GM18499 (cell line): Measurements from ENCODE around the gene ZNF607.
"Not testable (repeated sequence)": the region's sequence is repeated elsewhere in the genome, so short reads cannot be mapped to it uniquely, and the experiment has no call there.

ENCODE experiments used
- ATAC-seq: cut with Tn5 transposase; IDR thresholded peaks from one replicate; pipeline ENCODE4 v1.9.1; 2021; ENCODE audit warnings: moderate number of reproducible peaks; ENCODE audit not compliant: insufficient read depth, unreplicated experiment

Gene ZNF607

DNA sequence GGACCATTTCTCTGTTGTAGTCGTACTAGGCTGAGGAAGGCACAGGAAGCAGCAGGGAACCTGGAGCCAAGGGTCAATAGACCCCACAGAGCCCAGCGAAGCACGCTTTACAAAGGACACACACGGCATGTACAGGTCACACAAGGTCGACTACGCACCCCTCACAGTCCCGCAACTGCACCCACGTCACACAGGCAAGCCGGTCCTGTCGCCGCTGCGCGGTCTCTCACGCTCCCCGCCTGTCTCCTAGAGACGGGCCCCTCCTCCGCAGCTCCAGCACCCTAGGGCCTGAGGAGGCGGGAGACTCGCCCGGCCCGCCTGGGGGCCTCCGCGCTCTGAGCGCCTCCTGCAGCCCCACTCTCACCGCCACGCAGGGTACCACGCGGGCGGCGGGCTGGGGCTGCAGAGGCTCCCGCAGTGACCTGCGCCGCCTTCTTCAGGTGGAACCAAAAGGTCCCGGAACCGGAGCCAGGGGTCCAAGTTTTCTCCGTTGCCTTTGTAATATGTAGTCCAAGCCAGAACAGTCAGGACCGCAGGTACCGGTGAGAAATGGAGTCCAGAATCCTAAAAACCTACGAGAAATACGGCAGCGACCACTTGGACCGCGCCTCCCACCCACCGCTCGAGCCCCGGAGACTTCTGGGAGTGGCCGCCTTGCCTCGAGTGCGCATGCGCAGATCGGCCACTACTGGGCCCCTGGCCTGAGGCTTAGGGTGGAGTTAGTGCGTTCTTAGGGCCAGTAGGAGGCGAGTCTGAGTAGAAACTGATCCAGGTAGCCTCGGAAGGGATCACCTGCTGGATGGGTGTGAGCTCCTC, at the start of gene ZNF607:
Gene ZNF607 (minus strand): TSS at position 651 of the 816 bp plus-strand sequence. CDS start 8,143 bp downstream, outside the sequence.
- ATAC-seq = peak; percentile 79

DNA sequence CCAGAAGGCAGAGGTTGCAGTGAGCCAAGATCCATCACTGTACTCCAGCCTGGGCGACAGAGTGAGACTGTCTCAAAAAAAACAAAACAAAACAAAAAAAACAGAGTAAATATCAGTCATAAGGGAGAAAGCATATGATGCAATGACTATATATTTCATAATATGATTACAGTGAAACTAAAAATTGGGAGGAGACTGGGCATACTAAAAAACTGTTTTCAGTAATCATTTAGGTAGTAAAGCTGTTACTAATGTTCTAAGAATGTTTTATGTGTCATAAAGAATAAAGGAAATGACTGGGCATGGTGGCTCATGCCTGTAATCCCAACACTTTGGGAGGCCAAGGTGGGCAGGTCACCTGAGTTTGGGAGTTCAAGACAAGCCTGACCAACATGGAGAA, 43.9 kb upstream of the ZNF607 start:
- ATAC-seq = no peak

DNA sequence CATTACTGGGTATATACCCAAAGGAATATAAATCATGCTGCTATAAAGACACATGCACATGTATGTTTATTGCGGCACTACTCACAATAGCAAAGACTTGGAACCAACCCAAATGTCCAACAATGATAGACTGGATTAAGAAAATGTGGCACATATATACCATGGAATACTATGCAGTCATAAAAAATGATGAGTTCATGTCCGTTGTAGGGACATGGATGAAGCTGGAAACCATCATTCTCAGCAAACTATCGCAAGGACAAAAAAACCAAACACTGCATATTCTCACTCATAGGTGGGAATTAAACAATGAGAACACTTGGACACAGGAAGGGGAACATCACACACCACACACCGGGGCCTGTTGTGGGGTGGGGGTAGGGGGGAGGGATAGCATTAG, 38.1 kb upstream of the ZNF607 start:
- ATAC-seq = not testable (repeated sequence)

DNA sequence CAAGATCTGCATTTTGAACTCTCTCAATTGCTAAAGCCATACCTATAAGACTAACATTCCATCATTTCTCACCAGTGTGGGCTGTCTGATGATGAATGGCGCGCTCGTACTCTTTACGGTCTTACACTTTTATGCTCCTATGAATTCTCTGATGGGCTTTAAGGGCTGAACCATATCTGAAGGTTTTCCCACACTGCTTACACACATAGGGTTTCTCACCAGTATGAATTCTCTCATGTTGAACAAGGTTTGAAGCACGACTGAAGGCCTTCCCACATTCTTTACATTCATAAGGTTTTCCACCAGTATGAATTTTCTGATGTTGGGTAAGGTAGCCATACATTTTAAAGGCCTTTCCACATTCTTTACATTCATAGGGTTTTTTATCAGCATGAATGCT, 18.8 kb upstream of the ZNF607 start:
- ATAC-seq = no peak

DNA sequence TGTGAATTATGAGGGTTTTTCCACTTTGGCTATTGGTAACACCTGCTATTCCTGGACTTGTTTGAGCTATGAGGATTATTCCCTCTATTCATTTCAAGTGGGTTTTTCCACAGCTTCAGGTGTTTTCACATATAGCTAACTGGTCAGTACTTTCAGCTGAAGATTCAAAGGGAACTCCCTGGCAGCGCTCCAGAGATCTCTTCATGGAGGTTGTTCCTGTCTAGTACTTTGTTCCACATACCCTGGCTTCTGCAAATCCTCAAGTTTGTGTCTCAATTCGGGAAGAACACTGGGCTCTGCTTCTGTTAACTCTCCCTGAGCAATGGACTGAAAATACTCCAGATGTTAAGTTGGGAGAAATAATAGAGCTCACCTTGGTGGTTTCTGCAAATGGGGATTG, 5.6 kb upstream of the ZNF607 start:
- no peak for ATAC-seq

DNA sequence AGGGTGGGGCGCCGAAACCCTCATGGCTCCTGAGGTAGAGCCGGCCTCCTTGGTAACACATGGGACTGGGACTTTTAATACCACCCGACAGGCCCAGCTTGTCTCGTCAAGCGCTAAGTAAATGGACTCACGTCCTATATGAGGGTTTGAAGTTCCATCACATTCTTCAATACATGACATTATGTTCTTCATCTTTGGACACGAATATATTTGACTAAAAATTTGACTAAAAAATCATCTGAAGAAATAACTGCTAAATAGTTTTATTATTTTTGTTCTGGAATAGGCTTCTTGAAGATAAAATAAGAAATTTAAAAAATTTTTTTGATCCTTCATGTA, 335 bp upstream of the ZNF607 start:
- ATAC-seq = no peak

DNA sequence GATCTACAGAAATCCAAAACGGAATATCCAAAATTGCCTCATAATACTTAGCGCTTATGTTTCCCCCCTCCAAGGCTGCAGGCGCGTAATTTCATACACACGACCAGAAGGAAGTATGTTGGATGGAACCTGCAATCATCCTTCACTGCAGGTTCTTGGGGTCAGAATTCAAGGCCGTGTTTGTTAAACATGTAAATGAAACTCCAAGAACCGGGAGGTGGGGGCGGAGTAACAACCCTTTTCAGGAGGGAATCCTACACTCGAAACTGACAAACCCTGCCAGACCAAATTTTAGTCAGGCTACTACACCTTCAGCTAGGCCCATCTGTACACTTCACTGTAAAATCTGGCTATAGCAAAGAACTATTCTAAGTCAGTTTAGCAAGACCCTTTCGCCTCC, 1.3 kb downstream of the ZNF607 start:
- ATAC-seq = no peak

DNA sequence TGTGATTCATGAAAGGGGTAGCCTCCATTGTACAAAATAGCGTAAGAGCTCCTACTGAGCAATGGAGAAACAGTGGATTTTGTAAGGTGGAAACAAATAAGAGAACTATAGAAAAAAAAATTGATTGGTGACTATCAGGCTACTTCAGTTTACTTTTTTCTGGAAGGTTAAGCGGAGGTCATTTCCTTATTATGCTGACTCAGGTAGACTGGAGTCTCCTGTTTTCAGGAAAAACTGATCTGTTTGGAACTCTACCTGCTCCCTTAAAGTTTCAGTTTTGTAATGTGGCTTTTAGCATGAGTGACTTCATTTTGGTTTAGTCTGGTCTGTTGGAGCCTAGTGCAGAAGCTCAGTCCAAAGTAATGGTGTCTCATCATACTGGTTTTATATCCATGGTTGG, 3.4 kb downstream of the ZNF607 start:
- ATAC-seq = no peak

DNA sequence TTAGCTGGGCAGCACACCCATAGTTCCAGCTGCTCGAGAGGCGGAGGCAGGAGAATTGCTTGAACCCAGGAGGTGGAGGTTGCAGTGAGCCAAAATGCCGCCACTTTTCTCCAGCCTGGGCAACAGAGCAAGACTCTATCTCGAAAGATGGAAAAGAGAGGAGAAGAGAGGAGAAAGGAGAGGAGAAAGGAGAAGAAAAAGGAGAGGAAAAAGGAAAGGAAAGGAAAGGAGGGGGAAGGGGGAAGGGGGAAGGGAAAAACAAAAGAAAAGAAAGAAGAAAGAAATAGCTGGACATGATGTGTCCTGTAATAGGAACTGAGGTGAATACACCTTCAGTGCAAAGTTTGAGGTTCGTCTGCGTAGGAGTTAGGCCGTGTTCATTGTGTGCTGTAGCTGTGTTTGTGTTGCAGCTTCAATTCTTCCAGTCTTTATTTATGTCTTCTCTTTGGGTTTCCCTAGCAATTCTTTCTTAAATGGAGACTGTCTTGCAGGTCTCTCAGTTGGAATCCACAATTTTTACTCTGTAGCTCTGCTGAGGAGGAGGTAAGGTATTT, 13.4 kb downstream of the ZNF607 start:
- ATAC-seq = no peak

DNA sequence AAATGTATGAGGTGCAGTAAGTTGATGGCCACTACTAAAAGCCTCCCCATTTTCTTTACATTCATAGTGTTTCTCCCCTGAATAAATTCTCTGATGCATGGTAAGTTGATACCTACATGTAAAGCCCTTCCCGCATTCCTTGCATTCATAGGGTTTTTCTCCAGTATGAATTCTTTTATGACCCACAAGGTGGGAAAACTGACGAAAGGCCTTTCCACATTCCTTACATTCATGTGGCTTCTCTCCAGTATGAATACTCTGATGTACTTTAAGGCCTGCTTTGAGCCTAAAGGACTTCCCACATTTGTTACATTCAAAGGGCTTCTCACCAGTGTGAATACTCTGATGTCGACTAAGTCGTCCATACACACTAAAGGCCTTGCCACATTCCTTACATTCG, 20.5 kb downstream of the ZNF607 start:
- ATAC-seq = no peak

DNA sequence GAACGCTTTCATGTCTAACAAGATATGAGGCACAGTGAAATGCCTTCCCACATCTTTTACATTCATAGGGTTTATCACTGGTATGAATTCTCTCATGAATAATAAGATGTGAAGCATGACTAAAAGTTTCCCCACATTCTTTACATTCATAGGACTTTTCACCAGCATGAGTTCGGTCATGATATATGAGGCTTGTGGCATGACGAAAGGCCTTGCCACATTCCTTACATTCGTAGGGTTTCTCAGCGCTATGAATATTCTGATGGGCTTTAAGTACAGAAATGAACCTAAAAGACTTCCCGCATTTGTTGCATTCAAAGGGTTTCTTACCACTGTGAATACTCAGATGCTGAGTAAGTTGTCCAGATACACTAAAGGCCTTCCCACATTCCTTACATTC, 21.3 kb downstream of the ZNF607 start:
- no peak for ATAC-seq

DNA sequence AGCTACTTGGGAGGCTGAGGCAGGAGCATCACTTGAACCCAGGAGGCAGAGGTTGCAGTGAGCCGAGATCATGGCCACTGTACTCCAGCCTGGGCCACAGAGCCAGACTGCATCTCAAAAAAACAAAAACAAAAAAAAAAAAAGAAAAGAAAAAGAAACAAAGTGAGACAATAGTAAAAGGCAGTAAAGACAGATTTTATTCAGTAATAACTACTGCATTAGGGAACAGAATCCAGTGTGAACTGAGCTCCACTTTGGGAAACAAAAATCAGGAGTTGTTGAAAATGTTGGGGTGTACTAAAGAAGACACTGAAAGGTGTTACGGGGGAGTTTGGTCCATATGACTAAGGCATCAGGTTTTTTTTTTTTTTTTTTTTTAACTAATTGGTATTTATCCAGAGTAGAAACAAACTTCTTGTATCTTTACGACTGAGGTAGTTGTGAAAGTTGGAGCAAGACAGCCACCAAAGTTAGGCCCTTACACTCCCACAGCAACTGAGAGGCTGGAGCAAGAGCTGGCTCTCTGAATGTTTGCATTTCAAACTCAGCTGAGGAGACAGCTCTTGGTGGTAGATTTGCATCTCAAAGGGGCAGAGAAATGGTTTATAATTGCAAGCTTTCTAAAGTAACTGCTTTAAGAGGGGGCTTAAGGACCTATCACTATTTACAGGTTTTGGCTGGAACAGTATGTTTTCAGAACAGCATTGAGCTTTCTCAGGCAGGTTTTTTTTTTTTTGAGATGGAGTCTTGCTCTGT, 24.2 kb downstream of the ZNF607 start:
- ATAC-seq = no peak

DNA sequence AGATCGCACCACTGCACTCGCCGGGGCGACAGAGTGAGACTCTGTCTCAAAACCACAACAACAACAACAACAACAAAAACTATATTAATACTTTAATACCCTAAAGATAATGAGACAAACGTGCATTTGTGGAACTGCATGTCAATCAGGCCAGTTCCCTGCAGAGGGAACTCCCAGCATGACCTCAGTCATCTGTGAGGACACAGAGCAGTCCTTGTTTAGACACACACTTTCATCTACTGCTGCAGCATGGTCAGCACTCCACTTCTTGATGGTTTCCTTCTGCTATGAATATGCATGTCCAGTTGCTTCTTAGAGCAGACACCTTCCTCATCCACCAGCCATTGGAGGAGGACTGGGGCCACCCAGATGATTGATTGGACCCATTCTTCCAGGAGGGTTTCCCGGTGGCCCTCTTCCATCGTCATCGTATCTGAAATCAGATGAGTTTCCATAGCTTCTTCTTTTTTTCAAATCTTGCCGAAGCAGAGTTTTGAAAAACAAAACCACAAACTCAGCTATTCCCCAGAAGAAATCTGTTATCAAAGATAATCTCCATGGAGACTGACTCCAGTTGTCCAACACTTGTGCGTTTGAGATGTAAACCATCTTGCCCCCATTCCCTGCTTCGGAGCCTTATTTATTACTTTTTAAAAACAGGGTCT, 26.5 kb downstream of the ZNF607 start:
- ATAC-seq = no peak

DNA sequence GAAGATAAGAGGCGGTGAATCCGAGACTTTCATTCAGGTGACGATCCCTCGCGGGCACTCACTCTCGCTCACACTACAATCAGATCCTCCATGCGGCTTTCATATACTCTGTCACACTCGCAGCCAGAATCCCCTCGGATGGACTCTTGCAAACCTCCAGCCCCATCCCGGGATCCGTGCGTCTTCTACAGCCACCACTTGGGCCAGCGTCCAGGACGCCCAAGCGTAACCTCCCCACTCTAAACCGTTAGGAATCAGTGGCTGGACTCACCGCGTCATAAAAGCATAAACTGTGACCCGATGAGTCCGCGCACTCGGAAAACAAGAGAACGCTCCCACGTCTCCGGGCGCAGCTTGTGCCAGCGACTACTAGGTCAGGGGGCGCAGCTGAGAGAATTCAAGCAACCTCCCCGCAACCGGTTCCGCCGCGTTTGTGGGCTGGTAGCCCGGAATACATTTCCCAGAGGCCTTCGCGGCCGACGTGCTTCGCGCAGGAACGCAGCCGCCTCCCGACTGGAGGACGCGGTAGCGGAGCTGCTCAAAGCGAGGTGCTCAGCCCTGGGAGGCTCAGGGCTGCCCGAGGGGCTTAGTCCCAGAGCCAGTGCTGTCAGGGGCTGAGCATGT, 27.6 kb downstream of the ZNF607 start:
- ATAC-seq = no peak

DNA sequence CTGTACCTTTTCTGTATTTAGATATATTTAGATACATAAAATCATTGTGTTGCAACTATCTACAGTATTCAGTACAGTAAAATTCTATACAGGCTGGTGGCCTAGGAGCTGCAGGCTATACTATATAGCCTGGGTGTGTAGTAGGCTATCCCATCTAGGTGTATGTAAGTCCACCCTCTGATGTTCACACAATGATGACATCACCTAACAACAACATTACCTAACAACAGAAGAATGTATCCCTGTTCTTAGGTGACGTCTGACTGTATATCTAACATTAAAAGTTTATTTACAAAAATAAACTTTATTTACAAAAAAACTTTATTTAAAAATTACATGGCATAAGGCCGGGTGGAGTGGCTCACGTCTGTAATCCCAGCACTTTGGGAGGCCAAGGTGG, 36.0 kb downstream of the ZNF607 start:
- ATAC-seq = no peak

DNA sequence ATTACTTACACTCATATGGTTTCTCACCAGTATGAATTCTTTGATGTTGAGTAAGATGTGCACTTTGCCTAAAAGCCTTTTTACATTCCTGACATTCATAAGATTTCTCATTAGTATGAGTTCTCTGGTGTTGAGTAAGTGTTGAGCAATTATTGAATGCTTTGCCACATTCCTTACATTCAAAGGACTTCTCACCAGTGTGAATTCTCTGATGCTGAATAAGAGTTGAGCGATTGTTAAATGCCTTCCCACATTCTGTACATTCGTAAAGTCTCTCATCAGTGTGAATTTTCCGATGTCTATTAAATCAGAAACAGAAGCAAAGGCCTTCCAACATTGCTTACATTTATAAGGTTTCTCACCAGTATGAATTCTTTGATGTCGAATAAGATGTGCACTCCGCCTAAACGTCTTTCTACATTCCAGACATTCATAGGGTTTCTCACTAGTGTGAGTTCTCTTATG, 50.1 kb downstream of the ZNF607 start:
- ATAC-seq = no peak

DNA sequence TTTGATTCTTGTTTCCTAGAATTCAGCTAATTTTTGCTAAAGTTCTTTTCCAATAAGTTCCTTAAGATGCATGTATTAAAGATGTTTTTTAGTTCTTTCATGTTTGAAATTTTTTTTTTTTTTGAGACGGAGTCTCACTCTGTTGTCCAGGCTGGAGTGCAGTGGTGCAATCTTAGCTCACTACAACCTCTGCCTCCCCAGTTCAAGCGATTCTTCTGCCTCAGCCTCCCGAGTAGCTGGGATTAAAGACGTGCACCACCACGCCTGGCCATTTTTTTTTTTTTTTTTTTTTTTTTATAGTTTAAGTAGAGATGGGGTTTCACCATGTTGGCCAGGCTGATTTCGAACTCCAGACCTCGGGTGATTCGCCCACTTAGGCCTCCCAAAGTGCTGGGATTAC, 62.4 kb downstream of the ZNF607 start:
- ATAC-seq = not testable (repeated sequence)

DNA sequence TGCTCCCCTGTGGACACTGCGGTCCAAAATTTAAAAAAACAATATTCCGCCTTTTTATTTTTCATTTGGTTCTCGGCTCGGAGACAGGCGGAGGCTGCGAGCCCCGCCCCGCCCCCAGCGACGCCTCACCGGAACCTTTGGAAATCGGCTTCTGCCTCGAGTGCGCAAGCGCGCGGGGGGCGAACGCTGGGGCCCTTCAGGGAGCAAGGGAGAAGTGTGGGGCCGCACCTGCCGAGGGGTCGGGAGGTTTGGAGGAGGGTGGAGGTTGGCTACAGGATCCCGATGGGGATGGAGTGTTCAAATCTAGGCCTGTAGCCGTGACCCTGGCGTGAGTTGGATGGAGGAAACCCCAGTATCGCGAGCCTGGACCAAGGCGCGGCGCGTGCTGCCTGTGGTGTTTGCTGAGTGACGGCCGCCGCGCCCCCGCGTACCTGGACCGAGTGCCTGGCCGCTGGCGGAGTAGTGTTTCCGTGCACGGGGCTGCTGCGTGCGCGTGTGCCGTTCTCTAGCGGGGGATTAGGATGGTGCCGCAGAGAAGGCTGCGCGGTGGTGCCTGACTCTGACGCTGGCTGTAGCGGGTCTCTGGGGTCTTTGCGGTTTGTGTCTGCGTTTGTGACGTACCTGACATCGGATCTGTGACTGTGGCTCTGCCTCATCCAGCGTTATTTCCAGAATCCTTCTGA, 63.7 kb downstream of the ZNF607 start:
- no peak for ATAC-seq

DNA sequence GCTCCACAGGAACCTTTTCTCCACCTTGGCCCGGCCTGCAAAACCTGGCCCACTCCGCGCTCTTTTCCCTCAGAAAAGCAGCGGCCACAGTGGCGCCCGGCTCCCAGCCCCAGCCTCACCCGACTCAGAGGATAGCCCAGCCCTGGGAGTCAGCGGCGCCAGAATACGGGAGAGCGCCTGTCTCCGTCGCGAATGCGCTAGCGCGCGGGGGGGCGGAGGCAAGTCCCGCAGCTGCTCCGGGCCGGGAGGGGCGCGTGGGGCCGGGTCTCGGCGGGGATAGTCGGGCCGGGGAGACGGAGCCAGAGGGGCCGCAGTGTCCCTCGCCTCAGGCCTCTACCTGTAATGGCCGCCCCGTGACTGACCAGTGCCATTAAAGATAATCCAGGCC, 64.3 kb downstream of the ZNF607 start, which contains the start of gene ZFP30:
Gene ZFP30 (minus strand): TSS at position 165 of the 388 bp plus-strand sequence. CDS start 7,643 bp downstream, outside the sequence.
- ATAC-seq = no peak
